HG03060 (cell line): ENCODE measurements around the gene TNS2.

Source experiments
- ATAC-seq: cut with Tn5 transposase; IDR thresholded peaks from one replicate; pipeline ENCODE4 v1.9.1; 2021; ENCODE audit warnings: low read depth, moderate number of reproducible peaks; ENCODE audit not compliant: unreplicated experiment

The TNS2 gene

DNA sequence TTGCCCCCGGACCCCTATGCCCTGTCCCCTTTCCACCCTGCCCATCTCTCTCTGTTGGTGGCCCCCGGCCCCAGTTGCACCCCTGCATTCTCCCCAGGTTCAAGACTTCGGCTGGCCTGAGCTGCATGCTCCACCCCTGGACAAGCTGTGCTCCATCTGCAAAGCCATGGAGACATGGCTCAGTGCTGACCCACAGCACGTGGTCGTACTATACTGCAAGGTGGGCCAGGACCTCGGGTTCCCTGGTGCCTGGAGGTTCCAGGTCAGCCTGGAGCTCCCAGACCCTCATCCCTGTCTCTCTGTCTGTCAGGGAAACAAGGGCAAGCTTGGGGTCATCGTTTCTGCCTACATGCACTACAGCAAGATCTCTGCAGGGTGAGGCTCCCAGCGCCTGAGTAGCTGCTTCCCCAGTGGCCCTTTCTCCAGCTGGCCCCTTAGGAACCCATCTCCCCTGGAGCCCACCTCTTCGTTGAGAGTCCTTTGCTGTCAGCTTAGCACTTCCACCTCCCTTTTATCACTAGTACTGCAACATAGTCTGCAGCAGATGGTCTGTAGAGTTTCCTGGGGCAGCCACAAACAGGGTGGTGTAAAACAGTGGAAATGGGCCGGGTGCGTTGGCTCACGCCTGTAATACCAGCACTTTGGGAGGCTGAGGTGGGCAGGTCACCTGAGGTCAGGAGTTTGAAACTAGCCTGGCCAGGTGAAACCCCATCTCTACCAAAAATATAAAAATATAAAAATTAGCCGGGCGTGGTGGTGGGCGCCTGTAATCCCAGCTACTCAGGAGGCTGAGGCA, 5.8 kb downstream of the TNS2 start:
- ATAC-seq = no peak

- ATAC-seq = no peak
Observed at GRCh38 chr12:53056296-53056695, 6.4 kb downstream of the TNS2 start.

GRCh38 chr12:53056901-53057300, 7.0 kb downstream of the TNS2 start:
- ATAC-seq = no peak

GRCh38 chr12:53057816-53058500, 8.1 kb downstream of the TNS2 start:
- no peak for ATAC-seq

DNA sequence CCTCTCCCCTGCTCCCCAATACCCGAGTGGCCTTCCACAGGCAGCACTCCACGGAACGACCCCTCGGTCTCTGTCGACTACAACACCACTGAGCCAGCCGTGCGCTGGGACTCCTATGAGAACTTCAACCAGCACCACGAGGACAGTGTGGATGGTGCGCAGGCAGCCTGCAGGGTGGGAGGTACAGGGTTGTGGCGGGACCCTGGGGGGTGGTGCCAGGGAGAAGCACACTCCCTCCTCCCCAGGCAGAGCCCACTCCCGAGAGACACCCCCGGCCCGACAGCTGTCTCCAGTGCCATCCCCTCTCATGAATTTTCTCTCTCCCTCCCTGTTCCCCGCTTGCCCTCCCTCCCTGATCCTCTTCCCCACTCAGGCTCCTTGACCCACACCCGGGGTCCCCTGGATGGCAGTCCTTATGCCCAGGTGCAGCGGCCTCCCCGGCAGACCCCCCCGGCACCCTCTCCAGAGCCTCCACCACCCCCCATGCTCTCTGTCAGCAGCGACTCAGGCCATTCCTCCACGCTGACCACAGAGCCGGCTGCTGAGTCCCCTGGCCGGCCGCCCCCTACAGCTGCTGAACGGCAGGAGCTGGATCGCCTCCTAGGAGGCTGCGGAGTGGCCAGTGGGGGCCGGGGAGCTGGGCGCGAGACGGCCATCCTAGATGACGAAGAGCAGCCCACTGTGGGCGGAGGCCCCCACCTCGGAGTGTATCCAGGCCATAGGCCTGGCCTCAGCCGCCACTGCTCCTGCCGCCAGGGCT, 9.0 kb downstream of the TNS2 start:
- no peak for ATAC-seq

- no peak for ATAC-seq
Observed at GRCh38 chr12:53059434-53060063, 9.7 kb downstream of the TNS2 start.

GRCh38 chr12:53060064-53060720, 10.3 kb downstream of the TNS2 start:
- ATAC-seq = no peak

- ATAC-seq = no peak
Observed at GRCh38 chr12:53060721-53061276, 10.9 kb downstream of the TNS2 start.

DNA sequence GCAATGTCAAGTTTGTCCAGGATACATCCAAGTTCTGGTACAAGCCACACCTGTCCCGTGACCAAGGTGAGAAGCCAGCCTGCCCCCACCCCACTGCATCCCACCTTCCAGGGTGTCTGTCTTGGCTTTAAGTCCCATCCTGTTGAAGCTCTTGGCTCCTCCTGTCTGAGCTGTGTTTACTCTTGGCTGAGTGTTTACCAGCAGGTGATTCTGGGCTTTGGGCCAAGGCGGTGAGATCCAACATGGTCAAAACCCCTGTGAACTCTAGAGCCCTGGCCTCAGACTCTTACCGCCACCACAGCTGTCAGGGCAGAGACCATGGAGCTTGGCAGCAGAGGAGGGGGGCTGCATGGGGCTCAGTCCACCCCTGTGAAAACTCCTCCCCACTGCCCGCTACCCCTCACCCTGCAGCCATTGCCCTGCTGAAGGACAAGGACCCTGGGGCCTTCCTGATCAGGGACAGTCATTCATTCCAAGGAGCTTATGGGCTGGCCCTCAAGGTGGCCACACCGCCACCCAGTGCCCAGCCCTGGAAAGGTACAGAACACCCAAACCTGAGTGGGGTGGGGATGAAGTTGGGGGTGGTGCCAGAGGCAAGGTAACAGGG, 11.6 kb downstream of the TNS2 start:
- ATAC-seq = no peak

DNA sequence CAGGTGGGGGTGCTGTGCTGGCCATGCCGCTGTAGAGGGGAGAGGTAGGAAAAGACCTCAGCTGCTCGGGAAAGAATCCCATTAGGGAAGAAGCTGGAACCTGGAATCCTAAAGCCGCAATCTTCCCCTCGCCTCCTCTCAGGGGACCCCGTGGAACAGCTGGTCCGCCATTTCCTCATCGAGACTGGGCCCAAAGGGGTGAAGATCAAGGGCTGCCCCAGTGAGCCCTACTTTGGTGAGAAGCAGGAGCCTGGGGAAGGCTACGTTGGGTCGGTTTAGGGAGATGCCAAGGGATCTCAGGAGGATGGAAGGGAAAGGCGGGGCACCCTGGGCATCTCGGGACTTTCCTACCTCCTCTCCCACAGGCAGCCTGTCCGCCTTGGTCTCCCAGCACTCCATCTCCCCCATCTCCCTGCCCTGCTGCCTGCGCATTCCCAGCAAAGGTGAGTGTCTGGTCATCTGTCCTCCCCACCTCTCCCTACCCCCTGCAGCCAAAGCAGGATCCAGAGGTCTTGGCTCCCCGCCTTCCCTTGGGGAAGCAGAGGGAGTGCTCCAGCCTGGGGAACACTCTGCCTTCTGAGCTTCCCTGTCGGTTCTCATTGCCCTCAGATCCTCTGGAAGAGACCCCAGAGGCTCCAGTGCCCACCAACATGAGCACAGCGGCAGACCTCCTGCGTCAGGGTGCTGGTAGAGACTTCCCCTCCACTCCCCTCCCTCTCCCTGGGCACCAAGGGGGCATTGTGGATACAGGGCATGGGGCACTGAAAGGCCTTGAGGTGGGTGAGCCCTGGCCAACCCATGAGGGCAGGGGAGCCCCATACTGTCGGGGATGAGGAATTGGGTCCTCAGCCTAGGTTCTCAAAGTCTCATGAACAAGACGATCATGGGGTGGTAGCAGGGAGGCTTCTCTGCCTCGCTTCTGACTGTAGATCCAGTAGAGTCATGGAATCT, 12.4 kb downstream of the TNS2 start:
- ATAC-seq = no peak

DNA sequence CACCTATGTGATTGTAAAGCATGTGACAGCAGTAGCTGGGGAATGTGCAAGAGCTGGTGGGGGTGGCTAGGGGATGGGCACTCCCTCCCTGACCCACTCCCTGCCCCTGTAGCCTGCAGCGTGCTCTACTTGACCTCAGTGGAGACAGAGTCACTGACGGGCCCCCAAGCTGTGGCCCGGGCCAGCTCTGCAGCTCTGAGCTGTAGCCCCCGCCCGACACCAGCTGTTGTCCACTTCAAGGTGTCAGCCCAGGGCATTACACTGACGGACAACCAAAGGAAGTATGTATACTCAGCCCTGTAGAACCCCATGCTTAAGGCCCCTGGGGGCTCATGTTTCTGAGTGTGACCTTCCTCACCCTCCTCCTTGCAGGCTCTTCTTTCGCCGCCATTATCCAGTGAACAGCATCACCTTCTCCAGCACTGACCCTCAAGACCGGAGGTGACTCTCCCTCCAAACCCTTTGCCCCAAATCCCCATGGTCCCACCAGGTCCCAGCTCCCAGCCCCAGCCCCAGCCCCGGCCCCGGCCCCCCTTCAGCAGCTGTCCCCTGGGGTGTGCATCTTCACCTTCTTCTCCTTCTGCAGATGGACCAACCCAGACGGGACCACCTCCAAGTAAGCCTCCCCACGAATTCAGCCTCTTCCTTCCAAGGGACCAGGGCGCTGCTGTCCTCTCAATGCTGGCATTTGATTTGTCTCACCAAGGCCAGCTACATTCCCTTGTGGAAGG, 13.3 kb downstream of the TNS2 start:
- no peak for ATAC-seq

GRCh38 chr12:53063708-53064612, 14.1 kb downstream of the TNS2 start:
- ATAC-seq = no peak

GRCh38 chr12:53064613-53065436, 15.0 kb downstream of the TNS2 start:
- no peak for ATAC-seq

DNA sequence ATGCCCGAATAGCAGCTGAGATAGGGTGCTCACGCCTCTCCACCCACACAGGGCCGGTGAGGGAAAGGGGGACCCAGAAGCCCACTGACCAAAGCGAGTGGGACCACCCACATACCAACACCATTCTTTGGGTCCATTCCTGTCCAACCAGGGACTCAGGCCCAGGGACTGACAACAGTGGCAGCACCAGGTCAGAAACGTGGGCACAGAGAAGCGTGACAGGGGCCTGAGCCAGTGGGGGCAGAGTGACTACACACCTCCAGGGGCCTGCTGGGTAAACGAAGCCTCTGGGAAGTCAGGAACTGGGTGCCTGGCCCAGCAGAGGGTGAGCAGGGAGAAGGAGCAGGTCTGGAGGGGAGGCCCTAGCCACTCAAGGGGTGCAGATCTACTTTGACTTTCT, 15.6 kb downstream of the TNS2 start:
- ATAC-seq = no peak

DNA sequence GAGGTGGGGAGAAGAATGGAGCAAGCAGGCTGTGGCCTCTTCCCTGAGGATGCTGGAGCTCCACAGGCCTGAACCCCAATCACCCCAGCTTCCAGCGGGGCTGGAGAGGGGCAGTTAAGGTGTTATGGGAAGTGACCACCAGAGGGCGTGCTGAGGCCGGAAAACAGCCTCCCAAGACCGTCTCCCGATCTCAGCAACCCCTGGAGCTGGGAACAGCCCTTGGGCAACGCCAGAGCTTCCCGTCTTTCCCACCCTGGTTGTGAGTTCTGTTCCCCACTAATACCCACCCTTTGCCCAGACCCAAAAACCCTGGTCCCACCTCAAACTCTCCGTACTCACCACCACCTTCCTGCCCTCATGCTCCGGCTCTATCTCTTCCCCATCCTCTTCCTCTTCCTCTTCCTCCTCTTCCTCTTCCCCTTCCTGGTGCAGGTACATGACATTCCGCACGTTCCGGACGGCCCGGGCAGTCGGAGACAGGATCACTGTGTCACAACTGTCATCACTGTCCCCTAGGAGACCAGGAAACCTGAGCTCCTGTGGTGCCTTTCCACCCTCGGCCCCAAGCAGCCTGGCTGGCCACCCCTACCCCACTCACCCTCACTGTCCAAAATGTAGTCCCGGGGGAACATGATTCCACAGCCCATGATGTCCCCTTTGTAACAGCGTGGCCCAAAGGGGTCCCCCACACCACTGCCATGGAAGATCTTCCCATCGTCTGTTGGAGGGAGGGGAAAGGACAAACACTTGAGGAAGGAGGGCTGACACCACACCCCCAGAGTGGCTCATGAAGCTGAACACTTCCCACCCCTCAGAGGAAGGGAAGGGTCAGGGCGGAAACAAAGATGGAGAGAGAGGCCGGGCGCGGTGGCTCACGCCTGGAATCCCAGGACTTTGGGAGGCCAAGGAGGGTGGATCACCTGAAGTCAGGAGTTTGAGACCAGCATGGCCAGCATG, 16.4 kb downstream of the TNS2 start:
- no peak for ATAC-seq
